MM.1S (cell line): Measurements from ENCODE around the gene KIAA0825.

Experiments
- DNase-seq: peaks from one replicate; pipeline ENCODE4 v3.0.0-alpha.2; 2015
- H2AFZ ChIP-seq: fragments of 300-600 bp; sonication (generic); 2 replicates; pipeline ENCODE4 v1.6.0; 2016; ENCODE audit warnings: antibody characterized with exemption, low read length
- H3F3A ChIP-seq: fragments of 300-600 bp; sonication (generic); 2 replicates; pipeline ENCODE4 v1.6.1; 2016; ENCODE audit warnings: mild to moderate bottlenecking, antibody characterized with exemption, low read length, moderate library complexity, mixed read lengths; ENCODE audit not compliant: insufficient read depth
- H3K27ac ChIP-seq: fragments of 300-600 bp; sonication (generic); 2 replicates; pipeline ENCODE4 v1.5.1; 2016; ENCODE audit warnings: mild to moderate bottlenecking, low read length
- H3K27me3 ChIP-seq: fragments of 300-600 bp; sonication (generic); replicated peaks from 2 replicates; pipeline ENCODE4 v1.6.0; 2016; ENCODE audit warnings: low read length; ENCODE audit not compliant: insufficient read depth
- H3K36me3 ChIP-seq: fragments of 300-600 bp; sonication (generic); replicated peaks from 2 replicates; pipeline ENCODE4 v1.6.1; 2016; ENCODE audit warnings: mild to moderate bottlenecking, low read length, mixed read lengths; ENCODE audit not compliant: insufficient read depth
- H3K4me1 ChIP-seq: fragments of 300-600 bp; sonication (generic); 2 replicates; pipeline ENCODE4 v1.6.1; 2016; ENCODE audit warnings: low read length, mixed read lengths
- H3K4me2 ChIP-seq: fragments of 300-600 bp; sonication (generic); 2 replicates; pipeline ENCODE4 v1.6.0; 2016; ENCODE audit warnings: low read depth, low read length
- H3K4me3 ChIP-seq: fragments of 300-600 bp; sonication (generic); 2 replicates; pipeline ENCODE4 v1.5.1; 2016; ENCODE audit warnings: low read length, mixed read lengths
- H3K79me2 ChIP-seq: fragments of 300-600 bp; sonication (generic); 2 replicates; pipeline ENCODE4 v1.6.1; 2016; ENCODE audit warnings: mixed run types, low read length, mixed read lengths
- H3K9ac ChIP-seq: fragments of 300-600 bp; sonication (generic); 2 replicates; pipeline ENCODE4 v1.6.1; 2016; ENCODE audit warnings: low read length, mixed read lengths
- H3K9me2 ChIP-seq: fragments of 300-600 bp; sonication (generic); replicated peaks from 2 replicates; pipeline ENCODE4 v1.6.1; 2016; ENCODE audit warnings: mild to moderate bottlenecking, low read length, mixed read lengths; ENCODE audit not compliant: insufficient read depth
- H3K9me3 ChIP-seq: fragments of 300-600 bp; sonication (generic); replicated peaks from 2 replicates; pipeline ENCODE4 v1.6.1; 2016; ENCODE audit warnings: mild to moderate bottlenecking, low read length, mixed read lengths; ENCODE audit not compliant: insufficient read depth
- H4K20me1 ChIP-seq: fragments of 300-600 bp; sonication (generic); 2 replicates; pipeline ENCODE4 v1.6.1; 2016; ENCODE audit warnings: mild to moderate bottlenecking, low read length, moderate library complexity, mixed read lengths; ENCODE audit not compliant: insufficient read depth
- EZH2 ChIP-seq: fragments of 300-600 bp; sonication (generic); optimal IDR thresholded peaks from 2 replicates; pipeline ENCODE3; 2017; ENCODE audit warnings: low read depth, mild to moderate bottlenecking, antibody characterized with exemption, low read length, mixed read lengths
- EZH2phosphoT487 ChIP-seq: fragments of 300-600 bp; sonication (generic); IDR thresholded peaks from 2 replicates; pipeline ENCODE4 v1.6.1; 2018; ENCODE audit warnings: antibody characterized with exemption, low read length
- TF ChIP-seq, protein P1 (sequence below): fragments of 300-600 bp; sonication (generic); IDR thresholded peaks from 2 replicates; pipeline ENCODE4 v1.5.1; 2016; ENCODE audit warnings: antibody characterized with exemption, low read length, mixed read lengths

The KIAA0825 gene

DNA sequence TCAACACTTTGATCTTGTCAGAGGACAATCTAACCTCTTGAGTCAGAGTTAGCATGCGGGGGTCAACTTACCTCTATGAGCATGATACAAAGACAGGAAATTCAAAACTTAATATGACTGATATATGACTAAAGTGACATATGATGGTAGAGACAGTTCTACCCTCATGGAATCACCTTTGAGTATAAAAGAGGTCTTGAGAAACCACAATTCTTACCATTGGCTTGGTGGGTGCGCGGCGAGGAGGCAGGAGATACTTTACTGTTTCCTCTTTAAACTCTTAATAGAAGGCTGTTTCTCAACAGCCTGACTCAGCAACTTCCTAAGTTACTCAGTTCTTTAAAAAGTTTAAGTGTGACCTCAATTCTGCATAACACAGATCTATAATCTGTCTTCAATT lies 372.8 kb downstream of the KIAA0825 start:
- no peak for TF ChIP-seq EZH2
- no peak for TF ChIP-seq EZH2phosphoT487
- TF ChIP-seq, protein P1, sequence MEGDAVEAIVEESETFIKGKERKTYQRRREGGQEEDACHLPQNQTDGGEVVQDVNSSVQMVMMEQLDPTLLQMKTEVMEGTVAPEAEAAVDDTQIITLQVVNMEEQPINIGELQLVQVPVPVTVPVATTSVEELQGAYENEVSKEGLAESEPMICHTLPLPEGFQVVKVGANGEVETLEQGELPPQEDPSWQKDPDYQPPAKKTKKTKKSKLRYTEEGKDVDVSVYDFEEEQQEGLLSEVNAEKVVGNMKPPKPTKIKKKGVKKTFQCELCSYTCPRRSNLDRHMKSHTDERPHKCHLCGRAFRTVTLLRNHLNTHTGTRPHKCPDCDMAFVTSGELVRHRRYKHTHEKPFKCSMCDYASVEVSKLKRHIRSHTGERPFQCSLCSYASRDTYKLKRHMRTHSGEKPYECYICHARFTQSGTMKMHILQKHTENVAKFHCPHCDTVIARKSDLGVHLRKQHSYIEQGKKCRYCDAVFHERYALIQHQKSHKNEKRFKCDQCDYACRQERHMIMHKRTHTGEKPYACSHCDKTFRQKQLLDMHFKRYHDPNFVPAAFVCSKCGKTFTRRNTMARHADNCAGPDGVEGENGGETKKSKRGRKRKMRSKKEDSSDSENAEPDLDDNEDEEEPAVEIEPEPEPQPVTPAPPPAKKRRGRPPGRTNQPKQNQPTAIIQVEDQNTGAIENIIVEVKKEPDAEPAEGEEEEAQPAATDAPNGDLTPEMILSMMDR = no peak
- DNase-seq = no peak
- H4K20me1 ChIP-seq = no peaks in the 10 kb centered on the region
- no peak overlapping the region for H3K27ac ChIP-seq
- no peak overlapping the region for H3K9ac ChIP-seq
- H3K4me1 ChIP-seq = no peaks in the 10 kb centered on the region
- no peak overlapping the region for H3K4me2 ChIP-seq
- H3K9me2 ChIP-seq = no peaks in the 10 kb centered on the region
- no peaks in the 10 kb centered on the region for H3K9me3 ChIP-seq
- H3K79me2 ChIP-seq = no peaks in the 10 kb centered on the region
- H3K4me3 ChIP-seq = no peak overlapping the region
- H3K36me3 ChIP-seq = no peaks in the 10 kb centered on the region
- H3K27me3 ChIP-seq = no peaks in the 10 kb centered on the region
- no peaks in the 10 kb centered on the region for H3F3A ChIP-seq
- H2AFZ ChIP-seq = no peak overlapping the region

GRCh38 chr5:94244921-94245320 lies 373.5 kb downstream of the KIAA0825 start:
- DNase-seq = no peak
- Histone ChIP-seq H3K9ac (no peak overlapping the region), H3K9me2 (no peaks in the 10 kb centered on the region), H3K4me1 (no peaks in the 10 kb centered on the region), H3F3A (no peaks in the 10 kb centered on the region), H3K9me3 (no peaks in the 10 kb centered on the region), H3K27me3 (no peaks in the 10 kb centered on the region), H3K4me2 (no peak overlapping the region), H4K20me1 (no peaks in the 10 kb centered on the region), H3K36me3 (no peaks in the 10 kb centered on the region), H3K27ac (no peak overlapping the region), H3K79me2 (no peaks in the 10 kb centered on the region), H3K4me3 (no peak overlapping the region), H2AFZ (no peak overlapping the region)
- TF ChIP-seq EZH2phosphoT487 = no peak
- TF ChIP-seq EZH2 = no peak
- TF ChIP-seq, protein P1 = no peak

DNA sequence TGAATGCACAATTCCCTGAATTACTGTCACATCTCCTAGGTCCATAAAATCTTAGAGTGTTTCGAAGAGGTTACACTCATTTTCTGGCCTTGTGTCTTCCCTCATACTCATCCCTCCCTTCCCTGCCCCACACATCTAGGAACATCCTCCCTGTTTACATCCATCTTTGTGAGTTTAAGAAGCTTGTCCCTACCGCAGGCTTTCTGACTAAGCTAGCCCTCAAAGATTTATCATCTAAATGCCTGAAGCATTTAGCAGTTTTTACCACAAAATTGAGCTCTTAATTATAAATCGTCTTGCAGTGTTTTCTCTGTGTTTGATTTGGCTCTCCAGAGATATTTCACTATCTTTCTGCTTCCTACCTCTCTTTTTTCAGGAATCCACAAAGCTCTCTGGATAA lies 374.8 kb downstream of the KIAA0825 start:
- H3K36me3 ChIP-seq = no peaks in the 10 kb centered on the region
- H3F3A ChIP-seq = no peaks in the 10 kb centered on the region
- H3K79me2 ChIP-seq = no peaks in the 10 kb centered on the region
- no peaks in the 10 kb centered on the region for H3K4me1 ChIP-seq
- no peak for DNase-seq
- no peaks in the 10 kb centered on the region for H3K9me2 ChIP-seq
- H3K27me3 ChIP-seq = no peaks in the 10 kb centered on the region
- no peak overlapping the region for H2AFZ ChIP-seq
- no peak overlapping the region for H3K9ac ChIP-seq
- no peak overlapping the region for H3K4me3 ChIP-seq
- H3K9me3 ChIP-seq = no peaks in the 10 kb centered on the region
- TF ChIP-seq EZH2phosphoT487 = no peak
- no peak overlapping the region for H3K27ac ChIP-seq
- no peak overlapping the region for H3K4me2 ChIP-seq
- no peaks in the 10 kb centered on the region for H4K20me1 ChIP-seq

DNA sequence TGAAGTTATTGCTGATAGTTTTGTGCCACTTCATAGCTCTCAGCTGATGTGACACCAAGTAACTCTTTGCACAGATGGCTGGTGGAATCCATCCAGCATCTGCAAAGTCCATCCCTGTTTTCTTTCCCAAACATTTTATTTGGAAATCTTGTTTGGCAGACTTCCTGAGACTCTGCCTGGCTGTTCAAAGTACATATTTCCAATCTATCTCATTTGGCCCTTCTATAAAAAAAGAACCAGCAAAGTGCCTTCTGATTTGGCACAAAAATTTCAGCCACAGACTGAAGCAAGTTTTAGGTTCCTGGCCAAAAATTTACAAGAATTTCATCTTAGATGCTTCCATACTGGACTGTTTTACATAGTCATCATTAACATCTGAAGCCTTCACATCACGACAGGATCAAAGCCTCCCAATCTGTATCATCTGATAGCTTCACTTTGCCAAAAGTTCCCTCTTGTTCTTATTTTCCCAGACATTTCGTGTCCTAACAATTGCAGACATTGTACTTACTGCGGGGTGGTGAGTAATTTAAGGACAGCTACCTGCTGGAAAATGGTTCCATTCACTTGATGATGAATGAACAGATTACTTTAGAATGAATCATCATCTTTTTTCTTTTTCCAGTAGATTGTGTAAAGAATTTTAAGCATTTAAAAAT lies 377.3 kb downstream of the KIAA0825 start:
- Histone ChIP-seq H2AFZ (no peak overlapping the region), H3K4me3 (no peak overlapping the region)
- TF ChIP-seq, protein P1 = no peak
- no peak for TF ChIP-seq EZH2
- TF ChIP-seq EZH2phosphoT487 = no peak

More for the DNA sequence above, 377.3 kb downstream of the KIAA0825 start:
- Histone ChIP-seq H3K9ac (no peak overlapping the region), H3K36me3 (no peaks in the 10 kb centered on the region), H3K27ac (no peak overlapping the region), H3K27me3 (no peaks in the 10 kb centered on the region), H3K4me2 (no peak overlapping the region), H3F3A (no peaks in the 10 kb centered on the region), H3K9me3 (no peaks in the 10 kb centered on the region), H4K20me1 (no peaks in the 10 kb centered on the region), H3K9me2 (no peaks in the 10 kb centered on the region), H3K79me2 (no peaks in the 10 kb centered on the region), H3K4me1 (no peaks in the 10 kb centered on the region)
- no peak for DNase-seq
